Effector memory CD8-positive, alpha-beta T cell (primary cell): ENCODE results near the gene TMEM260.

ENCODE experiments used
- ATAC-seq: fragments of 150-1000 bp; cut with Tn5 transposase; replicated peaks from 2 replicates; pipeline ENCODE4 v1.10.0; 2021; ENCODE audit warnings: mild to moderate bottlenecking, moderate library complexity
- DNase-seq, 3 experiments: peaks; one replicate each; pipeline ENCODE4 v3.0.0; 2021
- H3K27ac Mint-ChIP-seq, 2 donors: one replicate each; pipeline ENCODE4 v1.8.0; 2022; ENCODE audit warnings: mild to moderate bottlenecking in 2 of 2, mixed read lengths in 2 of 2, moderate library complexity in 2 of 2
- H3K27me3 Mint-ChIP-seq, 2 donors: one replicate each; pipeline ENCODE4 v1.8.0; 2022; ENCODE audit warnings: mixed read lengths in 2 of 2
- H3K36me3 Mint-ChIP-seq: one replicate; pipeline ENCODE4 v1.8.0; 2022; ENCODE audit warnings: mild to moderate bottlenecking, moderate library complexity, mixed read lengths; ENCODE audit not compliant: insufficient read depth
- H3K4me1 Mint-ChIP-seq, 2 donors: one replicate each; pipeline ENCODE4 v1.8.0; 2022; ENCODE audit warnings: low read depth in 2 of 2, mixed read lengths in 2 of 2
- H3K4me3 Mint-ChIP-seq, 2 donors: one replicate each; pipeline ENCODE4 v1.8.0; 2022; ENCODE audit warnings: mild to moderate bottlenecking in 2 of 2, mixed read lengths in 2 of 2, moderate library complexity in 2 of 2
- H3K9me3 Mint-ChIP-seq, 2 donors: one replicate each; pipeline ENCODE4 v1.8.0; 2022; ENCODE audit warnings: mixed read lengths in 2 of 2

The TMEM260 gene

DNA sequence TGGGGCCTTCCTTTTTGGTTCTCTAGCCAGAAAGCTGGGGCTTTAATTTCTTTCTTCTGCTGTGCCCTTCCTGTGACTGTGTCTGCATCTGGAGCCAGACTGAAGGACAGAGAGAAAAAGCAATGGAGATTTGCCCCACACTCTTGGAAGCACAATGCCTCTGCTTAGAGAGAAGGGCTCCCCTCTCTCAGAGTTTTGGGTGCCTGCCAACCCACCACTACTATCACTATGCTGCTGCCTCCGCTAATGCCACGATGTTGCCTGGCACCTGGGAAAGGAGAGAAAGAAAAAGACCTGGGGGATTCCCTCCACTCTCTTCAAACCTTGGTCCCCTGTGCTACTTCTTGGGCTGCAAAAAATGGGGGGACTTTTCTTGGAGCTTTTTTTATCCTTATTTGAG, 52.6 kb downstream of the TMEM260 start:
- H3K27ac Mint-ChIP-seq = no peak overlapping the region
- H3K4me1 Mint-ChIP-seq = peaks cover 0 to 2% of the 10 kb centered on the region in 2 donors
- H3K27me3 Mint-ChIP-seq = no peaks in the 10 kb centered on the region
- no peak overlapping the region for H3K4me3 Mint-ChIP-seq
- ATAC-seq = no peak
- peaks cover 55% of the 10 kb centered on the region for H3K36me3 Mint-ChIP-seq
- DNase-seq = no peak
- peaks cover 0 to 8% of the 10 kb centered on the region in 2 donors for H3K9me3 Mint-ChIP-seq

DNA sequence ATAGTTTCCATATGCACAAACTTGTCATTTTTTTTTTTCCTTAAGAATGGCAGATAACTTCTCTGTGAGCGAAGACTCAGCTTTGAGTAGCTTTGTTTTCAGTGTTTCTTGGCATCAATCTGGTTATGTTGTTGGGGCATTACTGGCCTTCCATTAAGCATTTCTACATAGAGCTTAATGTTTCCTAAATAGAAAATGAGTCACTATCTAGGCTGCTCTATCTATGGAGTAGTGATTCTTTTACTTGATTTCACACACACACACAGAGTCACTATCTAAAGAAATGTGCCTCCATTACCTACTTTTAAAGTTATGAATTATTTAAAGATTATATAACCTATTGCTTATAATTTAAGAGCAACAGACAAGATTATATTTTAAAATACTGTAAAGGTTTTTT, 53.9 kb downstream of the TMEM260 start:
- peaks cover 61% of the 10 kb centered on the region for H3K36me3 Mint-ChIP-seq
- H3K27ac Mint-ChIP-seq = no peak overlapping the region
- ATAC-seq = no peak

DNA sequence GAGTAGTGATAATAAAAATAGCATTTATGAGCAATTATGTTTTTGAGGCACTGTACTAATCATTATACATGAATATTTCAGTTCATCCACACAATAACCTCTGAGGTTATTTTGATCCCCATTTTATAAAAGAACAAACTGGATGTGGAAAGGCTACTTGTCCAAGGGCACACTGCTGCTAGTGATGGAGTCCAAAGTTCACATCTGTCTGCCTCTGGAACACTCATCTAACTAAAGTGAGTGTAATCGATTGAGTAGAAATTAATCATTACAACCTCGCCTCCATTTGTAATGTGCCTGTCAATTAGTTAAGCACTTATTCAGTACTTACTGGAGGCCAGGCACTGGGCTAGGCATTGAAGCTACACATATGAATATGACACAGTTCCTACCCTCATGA, 55.4 kb downstream of the TMEM260 start:
- Mint-ChIP-seq H3K9me3 (peaks cover 0 to 8% of the 10 kb centered on the region in 2 donors), H3K36me3 (peaks cover 64% of the 10 kb centered on the region), H3K4me1 (peaks cover 0 to 2% of the 10 kb centered on the region in 2 donors), H3K27ac (no peak overlapping the region), H3K4me3 (no peak overlapping the region), H3K27me3 (no peaks in the 10 kb centered on the region)
- ATAC-seq = no peak
- no peak for DNase-seq

More for the DNA sequence above, 53.9 kb downstream of the TMEM260 start:
- Mint-ChIP-seq H3K4me1 (peaks cover 0 to 2% of the 10 kb centered on the region in 2 donors), H3K27me3 (no peaks in the 10 kb centered on the region), H3K9me3 (peaks cover 0 to 8% of the 10 kb centered on the region in 2 donors), H3K4me3 (no peak overlapping the region)
- no peak for DNase-seq

DNA sequence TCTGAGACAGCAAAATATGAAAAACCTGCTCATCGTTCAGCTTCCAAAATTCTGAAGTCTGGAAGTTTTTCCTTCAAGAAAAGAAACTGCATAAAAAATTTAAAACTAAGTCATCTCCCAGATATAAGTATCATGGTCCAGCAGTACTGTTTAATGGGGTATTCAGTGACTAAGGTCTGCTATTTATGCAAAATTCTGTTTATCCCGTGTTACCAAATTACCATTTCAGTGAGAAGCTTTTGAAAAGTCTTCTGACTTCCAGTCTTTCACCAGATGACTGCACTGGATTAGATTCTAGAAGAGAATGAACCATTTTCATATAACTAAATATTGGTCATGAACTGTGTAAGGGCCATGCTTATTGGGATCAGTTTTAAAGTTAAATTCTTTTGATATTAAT, 67.9 kb downstream of the TMEM260 start:
- DNase-seq (no peak), ATAC-seq (no peak)
- Mint-ChIP-seq H3K36me3 (no peaks in the 10 kb centered on the region), H3K4me1 (no peaks in the 10 kb centered on the region), H3K9me3 (no peaks in the 10 kb centered on the region), H3K27ac (no peak overlapping the region), H3K4me3 (no peak overlapping the region), H3K27me3 (no peaks in the 10 kb centered on the region)

DNA sequence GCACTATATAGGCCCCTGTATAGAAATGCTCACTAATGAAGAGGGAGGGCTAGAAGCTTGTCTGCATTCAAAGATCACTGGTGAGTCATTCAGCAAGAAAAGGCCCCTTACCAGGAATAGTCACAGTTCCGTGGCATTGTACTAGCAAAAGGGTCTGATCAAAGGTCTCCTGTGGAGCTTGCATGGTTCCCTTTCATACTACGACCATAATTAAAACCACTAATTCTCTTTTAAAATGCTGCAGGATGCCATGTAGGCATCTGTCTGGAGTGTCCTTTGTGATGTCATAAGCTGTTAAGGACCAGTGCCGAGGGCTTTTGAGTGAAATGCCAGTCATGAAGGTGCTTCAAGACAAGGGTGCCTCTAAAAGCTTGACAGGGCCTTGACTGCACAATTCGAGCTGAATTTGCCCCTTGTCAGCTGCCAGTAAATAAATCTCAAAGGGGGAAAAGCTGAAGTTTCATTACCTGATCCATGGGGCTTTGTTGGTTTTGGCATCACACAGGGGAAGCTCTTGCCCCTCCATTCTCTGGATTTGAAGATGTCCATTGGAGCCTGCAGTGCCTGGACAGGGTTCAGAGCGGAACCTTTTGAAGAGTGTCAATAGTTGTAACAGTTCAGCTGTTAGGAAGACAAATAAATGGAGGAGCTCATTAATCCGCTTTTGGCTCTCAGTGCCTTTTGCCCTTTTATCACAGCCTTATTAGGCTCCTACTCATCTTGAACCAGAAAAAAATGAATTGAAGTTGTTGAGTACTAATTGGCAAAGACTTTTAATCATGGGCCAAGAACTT, 69.1 kb downstream of the TMEM260 start:
- no peak for ATAC-seq

DNA sequence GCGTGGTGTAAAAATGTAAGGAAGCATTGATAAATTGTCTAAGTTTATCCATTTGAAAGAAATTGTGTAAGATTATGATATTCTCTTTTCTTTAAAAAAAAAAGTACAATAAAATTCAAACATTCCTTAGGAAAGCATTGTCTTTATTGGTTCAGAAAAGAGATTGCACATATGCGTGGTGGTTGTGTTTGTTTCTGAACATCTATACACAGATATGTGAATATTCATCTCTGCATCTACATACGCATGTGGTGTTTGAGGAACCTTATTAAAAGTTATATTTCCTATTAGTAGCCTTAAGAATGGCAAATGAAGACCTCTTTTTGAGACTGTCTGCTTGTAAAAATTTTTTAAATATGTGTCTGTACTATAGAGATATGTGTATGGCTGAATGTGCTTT, 69.8 kb downstream of the TMEM260 start:
- H3K27ac Mint-ChIP-seq = no peak overlapping the region
- no peak overlapping the region for H3K4me3 Mint-ChIP-seq
- no peaks in the 10 kb centered on the region for H3K9me3 Mint-ChIP-seq
- DNase-seq = no peak
- no peaks in the 10 kb centered on the region for H3K4me1 Mint-ChIP-seq
- no peak for ATAC-seq
- H3K27me3 Mint-ChIP-seq = no peaks in the 10 kb centered on the region
- peaks cover 7% of the 10 kb centered on the region for H3K36me3 Mint-ChIP-seq

More for the DNA sequence above, 69.1 kb downstream of the TMEM260 start:
- Mint-ChIP-seq H3K4me1 (no peaks in the 10 kb centered on the region), H3K4me3 (no peak overlapping the region), H3K27ac (no peak overlapping the region), H3K9me3 (no peaks in the 10 kb centered on the region), H3K36me3 (peaks cover 7% of the 10 kb centered on the region), H3K27me3 (no peaks in the 10 kb centered on the region)
- DNase-seq = no peak

DNA sequence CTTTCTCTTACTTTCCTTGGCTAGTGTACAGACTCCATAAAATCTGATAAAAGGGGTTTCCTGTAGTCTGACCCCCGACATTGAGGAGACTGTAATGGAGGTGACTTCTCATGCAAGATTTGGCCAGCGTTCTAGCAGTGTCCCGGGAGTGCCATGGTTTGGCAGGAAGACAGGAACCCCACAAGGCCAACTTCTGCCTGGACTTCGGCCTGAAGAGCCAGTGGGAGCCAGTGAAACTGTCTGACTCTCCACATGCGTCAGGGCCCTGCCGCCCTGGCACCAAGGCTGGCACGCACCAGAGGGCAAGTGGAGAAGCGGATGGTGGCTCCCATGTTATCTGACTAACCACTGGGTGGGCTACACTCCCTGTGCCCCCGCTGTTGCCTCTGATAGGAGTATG, 70.5 kb downstream of the TMEM260 start:
- DNase-seq (no peak), ATAC-seq (no peak)
- Mint-ChIP-seq H3K4me1 (no peaks in the 10 kb centered on the region), H3K9me3 (no peaks in the 10 kb centered on the region), H3K36me3 (peaks cover 7% of the 10 kb centered on the region), H3K4me3 (no peak overlapping the region), H3K27me3 (no peaks in the 10 kb centered on the region), H3K27ac (no peak overlapping the region)

DNA sequence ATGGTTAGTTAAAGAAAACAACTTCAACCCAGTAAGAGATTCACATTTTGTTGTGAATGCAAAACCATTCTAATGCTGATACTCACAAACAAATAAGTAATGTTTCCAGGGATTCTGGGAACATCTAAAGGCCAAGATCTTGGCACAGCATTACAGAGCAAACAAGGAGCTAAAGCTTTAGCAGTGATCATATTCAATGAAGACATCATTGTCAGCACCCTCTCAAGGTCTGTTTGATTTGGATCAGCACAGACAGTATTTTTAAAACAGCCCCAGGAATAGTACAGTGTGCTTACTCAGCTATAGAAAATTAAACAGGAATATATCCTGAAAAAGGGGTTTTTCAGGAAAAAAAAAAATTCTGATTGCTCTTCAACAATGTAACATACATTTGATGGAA, 71.4 kb downstream of the TMEM260 start:
- no peaks in the 10 kb centered on the region for H3K27me3 Mint-ChIP-seq
- no peak overlapping the region for H3K4me3 Mint-ChIP-seq
- no peaks in the 10 kb centered on the region for H3K9me3 Mint-ChIP-seq
- no peak for DNase-seq
- ATAC-seq = no peak
- peaks cover 7% of the 10 kb centered on the region for H3K36me3 Mint-ChIP-seq
- no peaks in the 10 kb centered on the region for H3K4me1 Mint-ChIP-seq
- no peak overlapping the region for H3K27ac Mint-ChIP-seq

DNA sequence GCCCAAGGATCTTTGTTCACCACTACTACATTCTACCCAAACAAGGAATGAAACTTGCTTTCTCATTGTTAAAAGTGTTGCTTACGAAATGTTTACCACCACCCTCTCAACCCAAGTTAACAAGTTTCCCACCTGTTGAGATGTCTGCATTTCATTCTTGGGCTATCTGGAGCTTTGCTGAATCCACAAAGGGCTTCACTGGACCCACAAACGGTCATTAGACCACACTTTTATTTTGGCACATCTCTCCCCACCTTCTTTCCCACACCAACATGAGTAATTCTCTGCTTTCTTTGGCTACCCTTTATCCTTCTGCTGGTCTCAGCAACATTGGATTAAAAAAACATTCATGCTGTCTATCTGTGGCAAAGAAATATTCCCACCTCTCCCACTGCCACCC, 78.0 kb downstream of the TMEM260 start:
- DNase-seq (no peak), ATAC-seq (no peak)
- Mint-ChIP-seq H3K4me3 (no peak overlapping the region), H3K4me1 (no peaks in the 10 kb centered on the region), H3K36me3 (peaks cover 10% of the 10 kb centered on the region), H3K27me3 (no peaks in the 10 kb centered on the region), H3K27ac (no peak overlapping the region), H3K9me3 (no peaks in the 10 kb centered on the region)

DNA sequence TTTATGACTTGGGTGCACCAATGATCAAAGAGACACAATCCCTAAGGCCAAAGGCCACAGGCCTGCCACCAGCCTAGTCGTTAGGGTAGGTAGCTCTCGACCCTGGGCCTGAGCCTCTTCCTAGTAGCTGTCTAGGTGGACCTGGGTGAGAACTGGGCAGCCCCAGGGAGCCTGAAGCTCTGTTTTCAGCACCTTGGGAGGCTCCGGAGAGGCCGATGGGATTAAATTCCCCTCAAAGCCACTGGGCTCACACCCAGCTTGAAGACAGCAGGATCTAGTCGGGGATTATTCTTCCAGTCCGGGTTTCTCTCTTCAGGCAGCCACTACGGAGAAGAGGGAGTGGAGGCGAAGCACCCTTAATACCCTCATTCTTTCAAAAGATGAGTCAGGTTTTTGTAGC, 79.8 kb downstream of the TMEM260 start:
- no peak overlapping the region for H3K27ac Mint-ChIP-seq
- H3K36me3 Mint-ChIP-seq = peaks cover 3% of the 10 kb centered on the region
- DNase-seq (no peak), ATAC-seq (no peak)
- H3K4me3 Mint-ChIP-seq = no peak overlapping the region
- no peaks in the 10 kb centered on the region for H3K9me3 Mint-ChIP-seq
- H3K27me3 Mint-ChIP-seq = peaks cover 0 to 7% of the 10 kb centered on the region in 2 donors
- no peaks in the 10 kb centered on the region for H3K4me1 Mint-ChIP-seq

DNA sequence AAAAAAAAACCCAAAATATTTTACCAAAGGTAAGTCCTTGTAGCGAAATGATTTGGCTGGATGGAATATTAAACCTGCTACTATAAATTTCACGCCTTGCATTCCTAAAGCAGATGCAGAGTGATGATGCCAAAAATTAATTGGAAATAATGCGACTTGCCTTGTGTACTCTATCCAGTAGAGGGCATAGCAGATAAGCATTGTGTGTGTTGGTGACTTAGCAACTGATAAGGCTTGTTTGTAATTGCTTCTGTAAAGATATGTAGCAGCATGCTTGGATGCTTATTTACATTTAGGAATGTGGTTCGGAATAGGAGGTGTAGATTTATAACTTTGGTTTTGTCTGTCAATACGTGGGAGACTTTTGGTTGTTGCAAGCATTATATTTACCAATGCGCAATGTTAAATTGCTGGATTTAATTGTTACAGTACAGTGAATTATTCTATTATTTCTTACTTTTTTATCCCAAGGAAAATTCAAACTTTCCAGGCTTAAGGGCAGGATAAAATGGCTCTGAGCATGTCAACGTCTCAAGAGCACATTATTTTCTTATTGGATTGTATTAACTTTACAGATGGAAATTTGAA, 80.5 kb downstream of the TMEM260 start:
- ATAC-seq (no peak), DNase-seq (no peak)

DNA sequence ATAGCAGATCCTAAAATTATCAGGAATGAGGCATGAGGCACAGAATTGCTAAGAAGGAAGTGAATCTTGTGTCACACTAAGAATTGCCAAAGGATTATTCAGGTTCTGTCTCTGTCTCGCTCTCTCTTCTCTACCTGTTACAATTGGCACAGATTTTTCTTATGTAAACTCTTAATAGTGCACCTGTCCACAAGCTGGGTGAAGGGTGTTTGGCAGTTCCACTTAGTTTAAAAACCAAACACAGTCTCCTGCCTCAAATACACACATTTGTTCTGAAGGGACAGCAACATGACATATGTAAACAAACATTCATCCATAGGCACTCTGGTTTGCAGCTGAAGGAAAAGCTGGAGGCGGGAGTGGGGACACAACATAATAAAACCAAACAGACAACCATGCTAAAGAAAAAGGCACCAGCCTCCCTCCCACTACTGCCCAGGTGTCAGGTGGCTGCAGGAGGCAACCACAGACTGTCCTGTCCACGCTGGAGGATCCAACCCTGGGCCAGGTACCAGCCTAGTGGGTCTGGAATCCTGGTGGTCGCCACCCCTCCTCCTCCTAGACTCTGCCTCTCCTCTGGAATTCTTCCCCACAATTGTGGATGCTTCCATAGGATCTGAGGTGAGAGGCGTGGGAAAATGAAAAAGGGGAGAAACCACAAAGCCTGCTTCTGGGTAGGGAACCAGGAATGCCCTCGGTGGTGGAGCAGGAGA, 81.2 kb downstream of the TMEM260 start:
- Mint-ChIP-seq H3K27me3 (peaks cover 0 to 7% of the 10 kb centered on the region in 2 donors), H3K36me3 (peaks cover 3% of the 10 kb centered on the region)
- no peak for DNase-seq

More for the DNA sequence above, 80.5 kb downstream of the TMEM260 start:
- H3K4me3 Mint-ChIP-seq = no peak overlapping the region
- H3K27ac Mint-ChIP-seq = no peak overlapping the region
- H3K9me3 Mint-ChIP-seq = no peaks in the 10 kb centered on the region
- H3K27me3 Mint-ChIP-seq = peaks cover 0 to 7% of the 10 kb centered on the region in 2 donors
- peaks cover 3% of the 10 kb centered on the region for H3K36me3 Mint-ChIP-seq
- no peaks in the 10 kb centered on the region for H3K4me1 Mint-ChIP-seq

DNA sequence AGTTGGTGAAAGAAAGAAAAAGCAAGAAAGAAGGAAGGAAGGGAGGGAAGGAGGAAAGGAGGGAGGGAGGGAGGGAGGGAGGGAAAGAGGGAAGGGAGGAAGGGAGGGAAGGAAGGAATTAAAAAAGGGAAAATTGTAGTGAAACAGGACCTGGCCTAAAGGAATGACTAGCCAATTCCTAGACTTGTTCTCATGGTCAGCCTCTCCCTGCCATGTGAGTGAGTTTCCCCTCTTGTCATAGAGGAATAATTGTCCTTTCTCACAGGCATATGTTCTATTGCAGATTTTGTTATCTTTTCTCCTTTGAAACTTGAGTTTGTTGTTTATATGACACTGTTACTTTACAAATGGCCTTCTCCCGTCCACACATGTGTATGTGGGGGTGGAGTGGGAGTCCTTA, 81.9 kb downstream of the TMEM260 start:
- no peak overlapping the region for H3K4me3 Mint-ChIP-seq
- H3K27me3 Mint-ChIP-seq = peaks cover 0 to 7% of the 10 kb centered on the region in 2 donors
- ATAC-seq (no peak), DNase-seq (no peak)
- H3K9me3 Mint-ChIP-seq = peaks cover 0 to 11% of the 10 kb centered on the region in 2 donors
- H3K4me1 Mint-ChIP-seq = no peaks in the 10 kb centered on the region
- H3K36me3 Mint-ChIP-seq = peaks cover 3% of the 10 kb centered on the region
- no peak overlapping the region for H3K27ac Mint-ChIP-seq

More for the DNA sequence above, 81.2 kb downstream of the TMEM260 start:
- Mint-ChIP-seq H3K4me1 (no peaks in the 10 kb centered on the region), H3K9me3 (peaks cover 0 to 5% of the 10 kb centered on the region in 2 donors), H3K4me3 (no peak overlapping the region), H3K27ac (no peak overlapping the region)
- ATAC-seq = no peak
